Erythroblast (primary cell): ENCODE data around the gene CABP4.

ENCODE experiments used
- GATA1 ChIP-seq: IDR thresholded peaks from 2 replicates; pipeline ENCODE4 v1.6.1; 2011; ENCODE audit warnings: low read depth, mild to moderate bottlenecking, control low read depth, low read length, moderate library complexity
- POLR2A ChIP-seq: IDR thresholded peaks from 2 replicates; pipeline ENCODE4 v1.6.1; 2011; ENCODE audit warnings: mild to moderate bottlenecking, low read length

DNA sequence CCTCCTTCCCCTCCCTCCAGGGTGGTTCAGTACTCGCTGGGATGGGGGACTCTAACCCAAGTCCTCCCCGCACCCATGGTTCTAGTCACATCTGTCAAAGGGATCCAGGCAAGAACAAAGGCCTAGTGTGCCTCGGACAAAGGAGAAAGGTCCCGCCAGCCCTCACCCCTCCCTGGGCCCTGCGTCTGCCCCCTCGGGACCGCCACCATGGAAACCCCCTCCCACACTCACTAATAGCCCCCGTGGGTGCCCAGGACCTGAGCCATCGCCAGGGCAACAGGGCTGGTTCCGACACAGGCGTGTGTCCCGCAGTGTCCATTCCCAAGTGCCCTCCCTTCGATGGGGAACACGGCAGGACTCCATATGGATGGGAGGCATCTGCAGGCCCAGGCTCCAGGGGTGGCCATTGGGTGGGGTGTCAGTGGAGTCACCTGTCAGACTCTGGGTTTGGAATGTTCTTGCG, 44.8 kb upstream of the CABP4 start:
- TF ChIP-seq POLR2A (no peak), GATA1 (no peak)
